Measurements from ENCODE around the gene PLEKHM3. TPM values are rescaled to one million over a fixed set of nuclear protein-coding genes. Genes with fewer than 3 reads are reported as not detected.

The PLEKHM3 gene
- total and polyA plus RNA-seq, 2 donors (not counting 3 experiments of a cell fraction or from before 2014, with no cell fraction given), result 3.1 to 9.1 TPM

GRCh38 chr2:207950761-207951114, 74.6 kb downstream of the PLEKHM3 start:
- no peak for TF ChIP-seq POLR2A (IDR thresholded peaks at IDR 0.05; ENCODE audit: low read depth, low read length)
- no peak for TF ChIP-seq FOS (IDR thresholded peaks at IDR 0.05; ENCODE audit: borderline replicate concordance, insufficient read depth, low read length)
- TF ChIP-seq GATA2 (IDR thresholded peaks at IDR 0.05; ENCODE audit: insufficient read depth, insufficient read length, low read depth, low read length), result no peak
- TF ChIP-seq, protein P1, sequence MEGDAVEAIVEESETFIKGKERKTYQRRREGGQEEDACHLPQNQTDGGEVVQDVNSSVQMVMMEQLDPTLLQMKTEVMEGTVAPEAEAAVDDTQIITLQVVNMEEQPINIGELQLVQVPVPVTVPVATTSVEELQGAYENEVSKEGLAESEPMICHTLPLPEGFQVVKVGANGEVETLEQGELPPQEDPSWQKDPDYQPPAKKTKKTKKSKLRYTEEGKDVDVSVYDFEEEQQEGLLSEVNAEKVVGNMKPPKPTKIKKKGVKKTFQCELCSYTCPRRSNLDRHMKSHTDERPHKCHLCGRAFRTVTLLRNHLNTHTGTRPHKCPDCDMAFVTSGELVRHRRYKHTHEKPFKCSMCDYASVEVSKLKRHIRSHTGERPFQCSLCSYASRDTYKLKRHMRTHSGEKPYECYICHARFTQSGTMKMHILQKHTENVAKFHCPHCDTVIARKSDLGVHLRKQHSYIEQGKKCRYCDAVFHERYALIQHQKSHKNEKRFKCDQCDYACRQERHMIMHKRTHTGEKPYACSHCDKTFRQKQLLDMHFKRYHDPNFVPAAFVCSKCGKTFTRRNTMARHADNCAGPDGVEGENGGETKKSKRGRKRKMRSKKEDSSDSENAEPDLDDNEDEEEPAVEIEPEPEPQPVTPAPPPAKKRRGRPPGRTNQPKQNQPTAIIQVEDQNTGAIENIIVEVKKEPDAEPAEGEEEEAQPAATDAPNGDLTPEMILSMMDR (IDR thresholded peaks at IDR 0.05; ENCODE audit: extremely low read depth in 1 of 2, insufficient read depth in 1 of 2, low read depth in 1 of 2, low read length in 2 of 2), result no peak
- no peak for TF ChIP-seq MYC (IDR thresholded peaks at IDR 0.05; ENCODE audit: low read depth, low read length)
- no peak for TF ChIP-seq POLR2AphosphoS5 (IDR thresholded peaks at IDR 0.05; ENCODE audit: insufficient read depth, low read depth, low read length)
- TF ChIP-seq JUN (IDR thresholded peaks at IDR 0.05; ENCODE audit: borderline replicate concordance, insufficient read depth, insufficient read length, low read depth), result no peak
- TF ChIP-seq EZH2 (IDR thresholded peaks at IDR 0.05; ENCODE audit: borderline replicate concordance, low read depth, low read length, severe bottlenecking), result no peak
- TF ChIP-seq MAX (IDR thresholded peaks at IDR 0.05; ENCODE audit: insufficient read depth, insufficient read length), result no peak
- no peak overlapping the region for H2AFZ ChIP-seq (ENCODE audit: low read depth, low read length)
- H3K79me2 ChIP-seq (ENCODE audit: control insufficient read depth, insufficient read depth, low read length), result no peaks in the 10 kb centered on the region
- H3K9ac ChIP-seq (replicated peaks; ENCODE audit: extremely low read depth, insufficient read depth, low read length), result no peak overlapping the region
- no peak overlapping the region for H3K4me3 ChIP-seq (replicated peaks in 1 of 3; ENCODE audit: insufficient read depth in 1 of 3, low read depth in 1 of 3, low read length in 3 of 3)
- no peak for DNase-seq (ENCODE audit: low read depth, low spot score)
- CTCF ChIA-PET, result interaction anchor here (1.1 kb wide), 1 partner anchor 90 kb away, joined by 4 read pairs; no protein-coding TSS in a partner anchor
- no peak overlapping the region for H3K4me2 ChIP-seq (ENCODE audit: insufficient read depth, low read length)
- H3K36me3 ChIP-seq (ENCODE audit: control insufficient read depth in 2 of 2, extremely low read depth in 1 of 2, insufficient read depth in 2 of 2, low read length in 2 of 2), result no peaks in the 10 kb centered on the region
- intact Hi-C loops (cut with micrococcal nuclease), result no loop called here
- H3K27ac ChIP-seq (ENCODE audit: insufficient read depth, low read depth, low read length), result no peak overlapping the region
- no peaks in the 10 kb centered on the region for H3K4me1 ChIP-seq (ENCODE audit: control insufficient read depth, extremely low read depth, insufficient read depth, low read length)
- dilution Hi-C loops (cut with MboI; ENCODE audit: extremely low pct_ligation_motif_present, low sequenced_read_pairs), result no loop called here
- H3K27me3 ChIP-seq (ENCODE audit: control insufficient read depth in 2 of 2, insufficient read depth in 2 of 2, low read length in 2 of 2), result no peaks in the 10 kb centered on the region
- H3K9me3 ChIP-seq (replicated peaks; ENCODE audit: control insufficient read depth, insufficient read depth, low read length), result no peaks in the 10 kb centered on the region
- no peak for FAIRE-seq
- no peaks in the 10 kb centered on the region for H4K20me1 ChIP-seq (replicated peaks; ENCODE audit: control insufficient read depth, extremely low read depth, insufficient read depth, low read length)
- BruUV-seq (replicated peaks), result no TSS peak
- POLR2A ChIA-PET, result no interaction called here
- H3K9me1 ChIP-seq (replicated peaks; ENCODE audit: control insufficient read depth, extremely low read depth, insufficient read depth, low read length), result no peaks in the 10 kb centered on the region
